Tibial nerve (tissue), 4 donors: ENCODE data around the gene SLCO3A1. TPM values are rescaled to one million over a fixed set of nuclear protein-coding genes. Genes with fewer than 3 reads are reported as not detected.

ENCODE experiments used
- DNase-seq, 2 donors: peaks; one replicate each; pipeline ENCODE4 v3.0.0-alpha.2; 2019; ENCODE audit warnings: low spot score in 2 of 2
- H3K27ac ChIP-seq, 4 donors: fragments of 200-600 bp; sonication (generic) in 3 of 4; one replicate each; pipeline ENCODE4 v1.5.1; 2017 to 2019; ENCODE audit warnings: mild to moderate bottlenecking in 1 of 4
- H3K27me3 ChIP-seq, 2 donors: fragments of 200-600 bp; sonication (generic) in 1 of 2; one replicate each; pipeline versions ENCODE4 v1.5.1 to v1.6.0; 2017 to 2019
- H3K36me3 ChIP-seq, 3 donors: fragments of 200-600 bp; sonication (generic); one replicate each; pipeline ENCODE4 v1.5.1; 2018 to 2019
- H3K4me1 ChIP-seq, 4 donors: fragments of 200-600 bp; sonication (generic) in 3 of 4; one replicate each; pipeline ENCODE4 v1.5.1; 2017 to 2019
- H3K4me3 ChIP-seq, 4 donors: fragments of 200-600 bp; sonication (generic) in 3 of 4; one replicate each; pipeline ENCODE4 v1.5.1; 2017 to 2019; ENCODE audit warnings: mild to moderate bottlenecking in 1 of 4, moderate library complexity in 1 of 4
- H3K9me3 ChIP-seq, 4 donors: fragments of 200-600 bp; sonication (generic) in 3 of 4; one replicate each; pipeline ENCODE4 v1.5.1; 2017 to 2019
- EP300 ChIP-seq, 2 donors: sonication (generic); formaldehyde crosslinking; IDR thresholded peaks; one replicate each; pipeline ENCODE4 v1.6.1; 2017; ENCODE audit warnings: antibody characterized with exemption in 2 of 2, mild to moderate bottlenecking in 1 of 2
- POLR2A ChIP-seq, 2 donors: fragments of 450-650 bp; IDR thresholded peaks; one replicate each; pipeline ENCODE4 v1.6.1; 2017; ENCODE audit warnings: antibody characterized with exemption in 2 of 2, mild to moderate bottlenecking in 2 of 2, moderate library complexity in 2 of 2
- WGBS, 2 donors: methylation state at CpG; one replicate each; pipeline ENCODE4 v1.1.5; 2018; 5-methylcytosine and 5-hydroxymethylcytosine counted together
- total RNA-seq, 4 donors: library from RNA; depleted of rRNA; stranded (reverse); fragments of >200 nt; gene quantifications; one replicate each; pipeline ENCODE4 v1.1.0, GENCODE V29; 2016
- TF ChIP-seq, protein P1 (sequence below), 5 experiments: fragments of 200-600 bp in 3 of 5; fragments of 450-650 bp in 2 of 5; sonication (generic) in 3 of 5; IDR thresholded peaks; one replicate each; pipeline ENCODE4 v1.5.1; 2016 to 2019; ENCODE audit warnings: antibody characterized with exemption in 5 of 5, mild to moderate bottlenecking in 3 of 5, moderate library complexity in 2 of 5

The SLCO3A1 gene
- total RNA-seq, 4 donors from 2014 or later: 13.8 to 20.2 (median 14.3) TPM

DNA sequence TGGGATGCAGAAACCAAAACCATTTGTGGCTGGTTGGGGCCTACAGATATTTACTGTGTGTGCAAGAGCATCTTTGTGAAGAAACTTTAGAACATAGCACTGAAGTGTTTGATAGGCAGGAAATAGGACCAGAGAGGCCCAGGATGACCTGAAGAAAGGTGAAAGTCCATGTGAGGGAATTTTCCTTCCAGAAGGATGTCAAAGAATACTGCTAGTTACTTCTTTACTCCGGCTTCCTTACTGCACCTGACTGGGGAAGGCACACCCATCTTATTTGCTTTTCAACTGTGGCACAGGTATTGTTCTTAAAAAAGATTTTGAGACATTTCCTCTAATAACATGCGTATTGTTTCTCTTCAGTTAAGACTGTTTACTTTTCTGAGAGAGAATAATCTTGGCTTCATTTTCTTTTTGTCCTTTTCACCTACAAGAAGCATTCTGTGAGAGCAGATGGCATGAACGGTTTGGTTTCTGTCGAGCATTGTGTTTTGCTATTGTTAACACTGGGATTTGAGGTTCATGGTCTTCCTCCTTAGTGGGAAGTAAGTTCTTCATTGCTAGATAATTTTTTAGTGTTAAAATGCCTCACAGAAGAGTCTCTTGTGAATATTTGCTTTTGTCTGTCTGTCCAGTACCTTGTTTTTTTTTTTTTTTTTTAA is 71.5 kb downstream of the SLCO3A1 start:
- DNase-seq: no peak
- Histone ChIP-seq H3K27ac (no peak overlapping the region), H3K27me3 (no peaks in the 10 kb centered on the region), H3K9me3 (no peaks in the 10 kb centered on the region), H3K4me3 (no peak overlapping the region), H3K4me1 (peaks cover 0 to 77% (median 25%) of the 10 kb centered on the region in 4 donors), H3K36me3 (no peaks in the 10 kb centered on the region)
- TF ChIP-seq POLR2A (IDR thresholded peaks at IDR 0.05) (no peak), EP300 (IDR thresholded peaks at IDR 0.05) (no peak)
- TF ChIP-seq, protein P1, sequence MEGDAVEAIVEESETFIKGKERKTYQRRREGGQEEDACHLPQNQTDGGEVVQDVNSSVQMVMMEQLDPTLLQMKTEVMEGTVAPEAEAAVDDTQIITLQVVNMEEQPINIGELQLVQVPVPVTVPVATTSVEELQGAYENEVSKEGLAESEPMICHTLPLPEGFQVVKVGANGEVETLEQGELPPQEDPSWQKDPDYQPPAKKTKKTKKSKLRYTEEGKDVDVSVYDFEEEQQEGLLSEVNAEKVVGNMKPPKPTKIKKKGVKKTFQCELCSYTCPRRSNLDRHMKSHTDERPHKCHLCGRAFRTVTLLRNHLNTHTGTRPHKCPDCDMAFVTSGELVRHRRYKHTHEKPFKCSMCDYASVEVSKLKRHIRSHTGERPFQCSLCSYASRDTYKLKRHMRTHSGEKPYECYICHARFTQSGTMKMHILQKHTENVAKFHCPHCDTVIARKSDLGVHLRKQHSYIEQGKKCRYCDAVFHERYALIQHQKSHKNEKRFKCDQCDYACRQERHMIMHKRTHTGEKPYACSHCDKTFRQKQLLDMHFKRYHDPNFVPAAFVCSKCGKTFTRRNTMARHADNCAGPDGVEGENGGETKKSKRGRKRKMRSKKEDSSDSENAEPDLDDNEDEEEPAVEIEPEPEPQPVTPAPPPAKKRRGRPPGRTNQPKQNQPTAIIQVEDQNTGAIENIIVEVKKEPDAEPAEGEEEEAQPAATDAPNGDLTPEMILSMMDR (IDR thresholded peaks at IDR 0.05): no peak
- 82 to 83% methylated on average over 4 of the region's 4 CpGs for WGBS, 2 donors

DNA sequence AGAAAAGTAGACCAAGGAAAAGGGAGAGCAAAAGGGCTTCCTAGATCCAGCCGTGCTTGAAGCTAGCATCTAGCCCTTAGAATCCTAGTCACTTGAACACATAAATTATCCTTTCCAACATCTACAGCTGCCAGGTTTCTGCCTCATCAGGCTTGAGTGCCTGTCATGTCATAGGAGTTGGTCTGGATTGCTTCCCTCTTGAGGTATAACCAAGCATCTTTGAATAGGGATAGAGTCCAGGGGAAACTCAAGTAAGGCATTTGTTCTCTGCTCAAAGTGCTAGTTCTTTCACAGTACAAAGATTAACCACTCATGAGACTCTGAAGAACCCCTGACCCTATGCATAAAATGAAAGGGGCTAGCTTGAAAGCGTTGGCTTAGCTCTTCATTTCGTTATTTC is 72.3 kb downstream of the SLCO3A1 start:
- TF ChIP-seq EP300 (IDR thresholded peaks at IDR 0.05) (no peak), POLR2A (IDR thresholded peaks at IDR 0.05) (no peak)
- TF ChIP-seq, protein P1 (IDR thresholded peaks at IDR 0.05): no peak
- WGBS, 2 donors: 86 to 88% methylated on average over 3 of the region's 3 CpGs
- no peak for DNase-seq
- Histone ChIP-seq H3K4me1 (peaks cover 0 to 70% (median 25%) of the 10 kb centered on the region in 4 donors), H3K9me3 (no peaks in the 10 kb centered on the region), H3K27me3 (no peaks in the 10 kb centered on the region), H3K4me3 (no peak overlapping the region), H3K27ac (peak overlapping the region in 1 of 4 donors; percentile 2), H3K36me3 (no peaks in the 10 kb centered on the region)

GRCh38 chr15:91926908-91927270 is 73.4 kb downstream of the SLCO3A1 start:
- H3K4me1 ChIP-seq: peaks cover 0 to 59% (median 20%) of the 10 kb centered on the region in 4 donors
- no peak for DNase-seq
- H3K27ac ChIP-seq: peak overlapping the region in 3 of 4 donors; percentile 4 to 81 (median 68)
- TF ChIP-seq EP300 (IDR thresholded peaks at IDR 0.05): no peak
- TF ChIP-seq, protein P1 (IDR thresholded peaks at IDR 0.05): no peak
- TF ChIP-seq POLR2A (IDR thresholded peaks at IDR 0.05): no peak
- no peaks in the 10 kb centered on the region for H3K27me3 ChIP-seq
- no peaks in the 10 kb centered on the region for H3K36me3 ChIP-seq
- 3 to 14% methylated on average over 4 of the region's 4 CpGs for WGBS, 2 donors
- H3K4me3 ChIP-seq: no peak overlapping the region
- no peaks in the 10 kb centered on the region for H3K9me3 ChIP-seq

DNA sequence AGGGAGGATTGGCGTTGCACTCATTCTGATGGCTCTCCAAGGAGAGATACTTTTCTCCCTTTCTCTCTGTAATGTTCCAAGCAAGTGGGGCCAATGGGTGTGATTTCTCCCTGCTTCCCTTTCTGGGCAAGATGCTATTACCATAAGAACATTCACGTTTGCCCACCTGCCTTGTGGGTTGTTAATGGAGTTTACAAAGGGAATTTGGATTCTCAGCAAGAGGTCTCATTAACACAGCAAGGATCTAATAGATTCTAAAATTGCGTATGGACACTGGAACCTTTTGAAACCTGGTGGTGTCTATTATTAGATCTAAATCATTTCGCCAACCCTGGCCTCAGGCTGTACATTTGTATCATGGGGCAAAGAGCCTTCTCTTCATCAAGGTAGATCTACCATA is 74.1 kb downstream of the SLCO3A1 start:
- Histone ChIP-seq H3K27ac (peak overlapping the region in 2 of 4 donors; percentile 68 to 81), H3K4me1 (peaks cover 0 to 52% (median 17%) of the 10 kb centered on the region in 4 donors), H3K27me3 (no peaks in the 10 kb centered on the region), H3K9me3 (no peaks in the 10 kb centered on the region), H3K36me3 (no peaks in the 10 kb centered on the region), H3K4me3 (no peak overlapping the region)
- TF ChIP-seq POLR2A (IDR thresholded peaks at IDR 0.05) (no peak), EP300 (IDR thresholded peaks at IDR 0.05) (no peak)
- TF ChIP-seq, protein P1 (IDR thresholded peaks at IDR 0.05): no peak
- 62 to 72% methylated on average over 4 of the region's 4 CpGs for WGBS, 2 donors
- no peak for DNase-seq

- H3K4me1 ChIP-seq: peaks cover 0 to 44% (median 14%) of the 10 kb centered on the region in 4 donors
- H3K9me3 ChIP-seq: no peaks in the 10 kb centered on the region
- H3K27ac ChIP-seq: peak overlapping the region in 2 of 4 donors; percentile 38 to 46
- DNase-seq: no peak
- H3K4me3 ChIP-seq: no peak overlapping the region
- TF ChIP-seq, protein P1 (IDR thresholded peaks at IDR 0.05): no peak
- no peak for TF ChIP-seq POLR2A (IDR thresholded peaks at IDR 0.05)
- no peak for TF ChIP-seq EP300 (IDR thresholded peaks at IDR 0.05)
- H3K36me3 ChIP-seq: no peaks in the 10 kb centered on the region
- no peaks in the 10 kb centered on the region for H3K27me3 ChIP-seq
- 90 to 93% methylated on average over 6 of the region's 6 CpGs for WGBS, 2 donors
These were observed 75.2 kb downstream of the SLCO3A1 start for GRCh38 chr15:91928675-91929074.
